ENCODE data around the gene KAZN.

Gene KAZN

DNA sequence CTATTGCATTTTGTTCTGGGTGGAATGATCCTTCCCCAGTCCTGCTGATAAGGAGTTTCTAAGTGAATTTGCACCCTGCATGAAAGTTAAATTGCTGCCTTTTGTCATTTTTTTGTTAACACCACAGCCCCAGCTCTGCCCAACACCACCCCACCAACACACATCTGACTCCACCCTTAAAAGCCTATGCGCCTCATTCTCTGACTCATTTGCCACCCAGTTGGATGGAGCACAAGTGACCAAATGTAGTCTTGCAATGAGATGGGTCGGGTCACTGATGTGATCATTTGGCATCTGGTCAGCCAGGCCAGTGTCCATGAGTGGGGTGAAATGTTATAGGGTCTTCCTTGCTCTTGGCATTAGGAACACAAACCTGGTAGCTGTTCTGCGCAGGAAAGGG is 256.8 kb downstream of the KAZN start:
- DNase-seq (ENCODE audit: low spot score), result no peak

DNA sequence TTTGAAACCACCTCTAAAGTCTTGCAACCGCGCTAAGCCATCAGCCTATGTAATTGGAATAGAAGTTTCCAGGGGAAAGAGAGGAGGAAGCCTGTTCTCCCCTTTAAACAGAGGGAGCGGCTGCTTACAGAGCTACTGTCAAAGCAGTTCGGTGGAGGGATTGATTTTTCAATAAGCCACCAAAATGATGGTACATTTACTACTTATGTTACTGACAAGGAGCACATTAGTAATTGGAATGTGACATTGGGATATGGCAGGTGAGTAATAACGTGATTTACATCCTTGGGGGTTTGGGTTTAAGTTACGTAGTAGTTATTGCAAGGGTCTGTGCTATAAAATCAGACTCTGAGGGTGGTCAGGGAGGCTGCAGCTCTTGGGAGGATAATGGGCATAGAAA is 257.3 kb downstream of the KAZN start:
- no peak for DNase-seq (ENCODE audit: low spot score)

GRCh38 chr1:14857436-14858195 is 259.1 kb downstream of the KAZN start:
- DNase-seq (ENCODE audit: low spot score), result no peak

DNA sequence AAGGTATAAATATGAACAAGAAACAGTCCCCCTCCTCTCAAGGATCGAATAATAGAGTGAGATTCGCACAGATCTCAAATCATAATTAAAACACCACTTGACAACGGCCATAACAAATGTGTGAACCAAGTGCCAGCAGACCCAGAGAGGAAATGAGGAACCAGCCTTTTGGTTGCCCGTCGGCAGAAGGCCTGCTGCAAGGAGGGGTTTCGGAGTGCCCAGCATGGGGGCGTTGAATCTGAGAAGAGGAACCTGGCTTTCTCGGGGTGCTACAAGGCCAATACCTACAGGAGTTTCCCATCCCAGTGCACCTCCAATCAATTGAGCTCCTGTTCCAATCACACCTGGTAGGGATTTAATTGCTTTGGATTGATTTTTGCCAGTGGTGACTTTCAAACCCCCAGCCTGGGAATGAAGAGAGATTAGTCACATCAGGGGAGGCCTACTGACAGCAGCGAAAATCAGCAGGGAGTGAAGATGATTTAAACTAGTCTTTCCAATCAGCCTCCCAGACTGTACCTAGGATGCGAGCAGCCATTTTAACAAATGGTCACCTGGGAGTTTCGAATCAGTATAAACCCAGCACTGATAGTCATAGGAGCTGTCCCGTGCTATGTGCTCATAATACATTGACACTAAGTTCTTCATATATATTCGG is 263.8 kb downstream of the KAZN start:
- no peak for DNase-seq (ENCODE audit: low spot score)

- no peak for DNase-seq (ENCODE audit: low spot score)
These were observed 266.6 kb downstream of the KAZN start for GRCh38 chr1:14865106-14865505.

DNA sequence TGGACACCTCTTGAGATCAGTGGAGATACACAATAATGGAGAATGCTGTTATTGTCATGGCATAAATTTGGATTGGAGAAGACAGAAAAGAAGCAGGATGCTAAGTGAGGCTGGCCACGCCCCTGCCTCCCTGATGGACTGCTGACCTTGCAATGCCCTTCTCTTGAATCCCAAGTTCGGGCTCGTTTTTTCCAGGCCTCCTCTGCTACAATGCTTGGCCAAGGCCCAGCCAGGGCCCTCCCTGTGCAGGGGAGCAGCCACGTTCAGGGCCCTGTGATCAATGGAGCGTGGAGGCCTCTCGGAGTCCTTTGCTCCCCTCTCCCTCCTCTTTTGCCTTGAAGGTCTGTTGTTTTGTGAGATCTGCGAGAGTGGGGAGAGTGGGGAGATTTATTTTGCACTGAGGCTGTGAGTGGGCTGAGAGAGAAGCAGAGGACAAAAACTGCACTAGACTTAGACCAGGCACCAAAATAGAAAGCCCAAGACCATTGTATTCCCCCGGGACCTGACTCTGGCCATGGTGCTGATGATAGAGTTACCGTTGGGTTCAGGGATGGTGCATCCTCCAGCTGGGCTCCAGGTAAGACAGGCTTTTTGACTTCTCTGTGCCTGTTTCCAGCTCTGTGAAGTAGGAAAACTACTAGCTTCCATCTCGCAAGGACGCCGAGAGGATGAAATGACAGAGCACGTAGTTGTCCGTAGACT is 268.6 kb downstream of the KAZN start:
- no peak for DNase-seq (ENCODE audit: low spot score)

DNA sequence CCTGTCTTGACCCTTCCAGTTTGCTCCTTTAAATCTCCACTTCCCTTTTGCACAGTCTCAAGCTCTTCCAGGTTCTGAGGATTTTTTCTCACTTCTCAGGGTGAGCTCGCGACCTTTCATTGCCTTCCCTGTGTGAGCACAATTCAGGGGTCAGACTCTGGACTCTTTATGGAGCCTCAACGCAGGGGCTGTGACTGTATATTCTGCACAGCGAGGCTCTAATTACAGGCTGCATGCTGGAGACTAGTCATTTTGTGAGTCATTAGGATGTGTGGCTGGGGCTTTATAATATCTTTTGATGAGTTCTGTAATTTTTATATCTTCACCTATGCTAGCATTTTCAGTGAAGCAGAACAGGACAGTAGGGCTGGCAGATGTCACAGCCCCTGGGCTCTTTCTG is 270.7 kb downstream of the KAZN start:
- DNase-seq (ENCODE audit: low spot score), result no peak

GRCh38 chr1:14871218-14871970 is 272.9 kb downstream of the KAZN start:
- DNase-seq (ENCODE audit: low spot score), result no peak

- DNase-seq (ENCODE audit: low spot score), result no peak
These were observed 274.3 kb downstream of the KAZN start for GRCh38 chr1:14872762-14873161.

DNA sequence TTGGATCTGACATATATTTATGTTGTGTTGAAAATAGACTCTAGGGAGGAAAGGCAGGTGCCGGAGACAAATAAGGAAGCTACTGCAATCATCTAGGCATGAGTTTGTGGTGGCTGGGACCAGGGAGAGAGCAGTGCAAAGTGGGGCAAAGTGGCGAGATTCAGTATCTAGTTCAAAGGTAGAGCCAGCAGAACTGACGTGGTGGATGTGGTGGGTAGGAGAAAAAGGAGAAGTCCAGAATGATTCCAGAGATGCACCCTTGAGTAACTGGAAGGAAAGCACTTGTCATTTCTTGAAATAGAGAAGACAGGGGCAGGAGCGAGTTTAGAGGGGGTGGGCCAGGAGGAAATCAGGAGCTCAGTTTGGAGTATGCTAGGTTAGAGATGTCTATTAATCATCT is 275.2 kb downstream of the KAZN start:
- DNase-seq (ENCODE audit: low spot score), result no peak

DNA sequence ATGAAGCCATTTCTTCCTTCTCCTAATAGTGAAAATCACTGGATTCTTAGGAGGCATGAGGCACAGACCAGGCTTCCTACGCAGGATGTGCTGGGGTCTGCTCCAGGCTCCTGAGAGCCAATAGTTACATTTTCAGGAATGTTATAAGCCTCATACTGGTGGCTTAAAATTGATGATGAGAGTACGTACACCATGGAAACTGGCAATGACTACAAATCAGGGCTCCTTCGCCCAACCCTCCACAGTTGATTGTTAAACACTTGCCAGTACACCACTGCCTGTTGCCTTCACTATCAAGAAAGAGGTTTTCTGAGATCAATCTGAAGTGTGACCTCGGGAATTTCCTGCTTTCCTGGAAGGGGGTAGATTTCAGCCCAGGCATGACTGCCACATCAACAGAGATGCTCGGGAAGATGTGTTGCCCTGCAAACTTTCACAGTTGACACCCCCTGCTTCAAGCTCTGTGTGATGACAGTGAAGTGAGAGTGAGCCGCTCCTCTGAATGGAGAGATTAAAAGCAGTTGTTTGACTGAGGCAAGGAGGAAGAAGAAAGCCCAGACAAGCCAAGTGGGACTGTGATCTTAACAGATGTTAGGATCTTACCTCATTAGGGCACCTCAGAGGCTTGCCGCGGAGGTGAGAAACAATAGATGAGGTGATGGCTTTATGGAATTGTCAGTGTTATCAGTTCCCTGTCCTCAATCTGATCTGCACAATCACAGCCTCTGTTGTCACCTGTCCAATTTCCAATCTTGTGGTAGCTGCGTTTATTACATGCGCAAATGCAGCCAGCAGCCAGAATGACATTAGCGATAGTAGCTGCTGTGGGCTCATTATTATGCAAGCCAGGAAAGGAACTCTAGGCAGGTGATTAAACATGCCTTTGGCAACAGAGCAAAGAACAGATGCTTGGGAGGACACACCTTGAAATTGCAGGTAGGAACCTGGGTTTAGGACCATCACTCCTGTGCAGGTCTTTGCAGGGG is 277.3 kb downstream of the KAZN start:
- no peak for DNase-seq (ENCODE audit: low spot score)

DNA sequence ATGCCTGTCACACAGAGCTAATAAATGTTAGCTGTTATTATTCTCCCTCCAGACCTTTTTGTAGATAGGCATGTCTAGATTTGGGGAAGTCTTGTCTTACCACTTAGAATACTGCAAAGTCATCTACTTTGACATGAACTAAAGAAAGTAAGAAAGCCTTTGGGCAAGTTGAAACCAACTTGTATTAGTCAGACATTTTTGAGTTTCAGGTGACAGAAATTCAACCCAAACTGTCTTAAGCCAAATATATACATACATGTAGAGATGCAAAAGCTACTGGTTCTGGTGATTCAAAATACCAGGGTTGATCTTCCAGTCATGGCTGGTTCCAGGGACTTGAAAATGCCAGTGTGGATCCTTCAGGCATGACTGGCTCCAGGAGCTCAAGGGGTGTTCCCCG is 278.3 kb downstream of the KAZN start:
- DNase-seq (ENCODE audit: low spot score), result no peak

DNA sequence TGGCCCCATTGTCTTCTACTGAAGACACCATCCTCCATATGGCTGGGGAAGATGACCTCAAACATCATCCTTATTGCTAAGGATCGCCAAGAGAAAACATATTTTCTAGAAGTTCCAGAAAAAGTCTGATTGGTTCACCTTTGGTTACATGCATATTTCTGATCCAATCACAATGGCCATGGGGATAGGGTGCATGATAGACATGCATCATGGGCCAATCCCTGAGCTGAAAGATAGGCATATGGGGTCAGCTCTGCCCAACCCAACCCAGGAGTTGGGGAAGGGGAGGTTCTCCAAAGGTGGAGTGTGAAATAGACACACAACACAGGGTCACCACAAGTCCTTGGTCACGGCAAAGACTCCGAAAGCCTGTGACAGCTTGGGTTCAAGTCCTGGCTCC is 278.7 kb downstream of the KAZN start:
- no peak for DNase-seq (ENCODE audit: low spot score)

DNA sequence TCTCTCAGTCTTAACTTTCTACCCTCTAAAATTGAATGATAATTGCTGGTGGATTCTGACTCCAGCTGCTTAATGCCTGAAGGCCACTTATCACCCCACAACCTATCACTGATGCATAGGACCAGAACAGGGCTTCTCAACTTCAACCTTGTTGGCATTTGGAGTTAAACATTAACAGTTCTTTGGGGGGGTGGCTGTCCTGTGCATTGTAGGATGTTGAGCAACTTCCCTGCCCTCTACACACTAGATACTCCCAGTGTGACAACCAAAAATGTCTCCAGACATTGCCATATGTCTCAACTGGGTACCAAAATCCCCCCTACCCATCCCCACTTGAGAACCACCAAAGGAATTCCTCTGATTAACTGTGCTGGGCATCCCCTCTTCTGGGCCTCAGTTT is 279.6 kb downstream of the KAZN start:
- no peak for DNase-seq (ENCODE audit: low spot score)

- DNase-seq (ENCODE audit: low spot score), result no peak
These were observed 280.5 kb downstream of the KAZN start for GRCh38 chr1:14878951-14879350.

DNA sequence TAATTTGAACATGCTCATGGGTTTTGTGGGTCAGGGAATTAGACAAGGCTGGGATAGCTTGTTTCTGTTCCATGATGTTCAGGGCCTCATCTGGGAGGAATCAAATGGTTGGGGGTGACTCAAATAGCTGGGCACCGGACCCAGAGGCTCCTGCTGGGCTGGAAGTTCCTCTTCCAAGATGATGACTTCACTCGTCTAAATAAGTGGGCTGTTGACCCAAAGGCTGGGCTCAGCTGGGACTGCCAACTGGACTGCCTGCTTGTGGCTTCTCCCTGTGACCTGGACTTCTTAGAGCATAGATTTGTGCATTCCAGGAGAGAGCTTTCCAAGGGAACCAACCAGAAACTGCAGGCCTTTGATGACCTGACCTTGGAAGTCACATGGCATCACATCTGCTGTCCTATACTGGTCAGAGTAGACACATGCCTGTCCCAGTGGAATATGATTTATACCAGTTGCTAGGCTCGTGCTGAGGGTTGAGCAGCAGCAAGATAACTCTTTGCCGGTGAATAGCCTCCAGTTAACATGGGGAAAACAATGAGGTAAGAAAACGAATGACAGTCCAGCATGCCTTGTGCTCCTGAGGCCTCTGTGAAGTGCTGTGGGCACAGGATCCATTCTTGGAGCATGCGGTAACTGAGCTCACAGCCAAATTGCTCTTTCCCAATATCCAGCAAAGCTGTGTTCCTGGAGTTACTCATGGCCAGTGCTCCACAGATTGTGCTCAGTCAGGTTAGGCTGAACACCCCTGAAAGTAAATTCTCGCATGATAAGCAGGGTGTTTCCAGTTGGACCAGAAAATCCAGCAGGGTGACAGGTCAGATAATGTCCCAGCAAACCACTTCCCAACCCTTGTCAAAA is 282.2 kb downstream of the KAZN start:
- peak; percentile 51 for DNase-seq (ENCODE audit: low spot score)

DNA sequence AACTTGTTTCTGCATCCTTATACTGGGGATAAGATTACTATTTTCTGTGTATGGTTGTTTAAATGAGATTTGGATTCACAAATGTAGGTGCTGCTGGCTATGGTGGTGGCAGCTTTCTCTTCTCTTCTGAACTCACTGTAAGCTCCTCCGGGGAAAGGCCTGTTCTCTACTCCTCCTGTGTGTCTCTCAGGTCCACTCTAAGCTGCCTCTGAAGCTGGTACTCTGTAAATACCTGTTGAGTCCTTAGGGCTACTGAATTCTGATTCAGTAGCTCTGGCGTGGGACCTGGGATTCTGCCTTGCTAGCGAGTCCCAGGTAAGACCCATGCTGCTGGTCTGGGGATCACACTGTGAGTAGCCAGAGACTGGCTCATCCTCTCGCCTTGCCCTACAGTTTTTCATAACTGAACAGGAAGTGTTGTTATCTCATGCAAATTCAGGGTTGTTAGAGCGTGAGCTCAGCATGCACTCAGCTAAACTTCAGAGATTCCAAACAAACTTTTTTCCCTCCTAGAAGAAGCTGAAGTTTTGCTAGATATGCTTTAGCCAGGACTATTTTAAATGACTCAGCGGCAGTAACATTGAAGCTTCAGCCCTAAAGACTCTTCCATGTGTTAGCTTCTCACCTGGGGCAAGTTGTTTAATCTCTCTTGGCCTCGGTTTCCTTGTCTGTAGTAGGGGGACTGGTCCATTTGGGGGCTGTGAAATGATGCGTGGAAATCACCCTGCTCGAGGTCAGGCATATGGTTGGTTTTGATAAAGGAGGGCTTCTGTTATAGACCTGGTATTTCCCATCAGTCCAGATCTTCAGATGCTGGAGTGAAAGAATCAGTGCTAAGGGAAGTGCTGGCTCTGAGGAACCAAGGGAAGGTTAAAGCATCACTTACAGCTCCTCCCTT is 283.5 kb downstream of the KAZN start:
- DNase-seq (ENCODE audit: low spot score), result no peak

DNA sequence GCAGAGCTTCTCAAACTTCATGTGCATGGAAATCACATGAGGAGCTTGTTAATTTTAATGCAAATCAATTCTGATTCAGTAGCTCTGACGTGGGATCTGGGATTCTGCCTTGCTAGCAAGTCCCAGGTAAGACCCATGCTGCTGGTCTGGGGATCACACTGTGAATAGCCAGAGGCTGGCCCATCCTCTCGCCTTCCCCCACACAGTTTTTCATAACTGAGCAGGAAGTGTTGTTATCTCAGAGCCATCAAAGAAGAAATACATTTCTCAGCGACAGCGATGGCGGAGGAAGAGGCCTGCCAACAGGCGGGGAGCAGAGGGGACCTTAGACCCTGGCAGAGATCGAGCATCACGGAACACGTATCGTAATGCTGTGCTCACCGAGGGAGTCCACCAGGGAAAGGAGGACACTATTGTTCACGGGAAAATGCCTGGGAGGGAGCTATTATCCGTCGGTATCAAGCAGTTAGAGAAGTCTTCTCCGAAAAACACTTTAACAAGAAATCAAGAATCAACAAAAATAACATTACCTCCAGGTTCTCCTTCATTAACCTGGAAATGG is 286.2 kb downstream of the KAZN start:
- DNase-seq (ENCODE audit: low spot score), result no peak

GRCh38 chr1:14887044-14887566 is 288.6 kb downstream of the KAZN start:
- no peak for DNase-seq (ENCODE audit: low spot score)
